Right atrium auricular region (tissue), 2 donors: Measurements from ENCODE around the gene OTUB1. TPM values are rescaled to one million over a fixed set of nuclear protein-coding genes. Genes with fewer than 3 reads are reported as not detected.
A peak's percentile ranks its signal among the peaks of the same experiment; 100 is the strongest.

Experiments
- DNase-seq: peaks from one replicate; pipeline ENCODE4 v3.0.0-alpha.2; 2019; ENCODE audit warnings: low spot score
- H3K27ac ChIP-seq, 2 donors: fragments of 200-600 bp; sonication (generic); 1 replicate in 1 of 2; 2 replicates in 1 of 2; pipeline ENCODE4 v1.5.1; 2016 to 2019
- H3K27me3 ChIP-seq, 2 donors: fragments of 200-600 bp; sonication (generic); one replicate each; pipeline versions ENCODE4 v1.5.1 to v1.6.0; 2017 to 2019
- H3K36me3 ChIP-seq: fragments of 200-600 bp; sonication (generic); one replicate; pipeline ENCODE4 v1.5.1; 2016
- H3K4me1 ChIP-seq, 2 donors: fragments of 200-600 bp; sonication (generic); one replicate each; pipeline versions ENCODE4 v1.5.1 to v1.6.0; 2017 to 2019
- H3K4me3 ChIP-seq, 2 donors: fragments of 200-600 bp; sonication (generic); 1 replicate in 1 of 2; 2 replicates in 1 of 2; pipeline ENCODE4 v1.5.1; 2017 to 2019; ENCODE audit warnings: mild to moderate bottlenecking in 1 of 2, moderate library complexity in 1 of 2
- H3K9me3 ChIP-seq, 2 donors: fragments of 200-600 bp; sonication (generic); one replicate each; pipeline ENCODE4 v1.5.1; 2019
- CTCF ChIP-seq, 2 donors: fragments of 200-600 bp; sonication (generic); IDR thresholded peaks; one replicate each; pipeline ENCODE4 v1.5.1; 2019; ENCODE audit warnings: antibody characterized with exemption in 2 of 2
- total RNA-seq, 2 donors: library from RNA; depleted of rRNA; stranded (reverse); fragments of >200 nt; gene quantifications; one replicate each; pipeline ENCODE4 v1.1.0, GENCODE V29; 2016

The OTUB1 gene
- total RNA-seq, 2 donors from 2014 or later: 55.9 to 57.1 TPM

GRCh38 chr11:64034411-64034811, 48.2 kb downstream of the OTUB1 start:
- DNase-seq: no peak
- H3K4me1 ChIP-seq: peaks cover 0 to 20% of the 10 kb centered on the region in 2 donors
- no peaks in the 10 kb centered on the region for H3K27me3 ChIP-seq
- H3K9me3 ChIP-seq: no peaks in the 10 kb centered on the region
- H3K27ac ChIP-seq: no peak overlapping the region
- H3K4me3 ChIP-seq: no peak overlapping the region
- no peaks in the 10 kb centered on the region for H3K36me3 ChIP-seq
- no peak for TF ChIP-seq CTCF (IDR thresholded peaks at IDR 0.05)

DNA sequence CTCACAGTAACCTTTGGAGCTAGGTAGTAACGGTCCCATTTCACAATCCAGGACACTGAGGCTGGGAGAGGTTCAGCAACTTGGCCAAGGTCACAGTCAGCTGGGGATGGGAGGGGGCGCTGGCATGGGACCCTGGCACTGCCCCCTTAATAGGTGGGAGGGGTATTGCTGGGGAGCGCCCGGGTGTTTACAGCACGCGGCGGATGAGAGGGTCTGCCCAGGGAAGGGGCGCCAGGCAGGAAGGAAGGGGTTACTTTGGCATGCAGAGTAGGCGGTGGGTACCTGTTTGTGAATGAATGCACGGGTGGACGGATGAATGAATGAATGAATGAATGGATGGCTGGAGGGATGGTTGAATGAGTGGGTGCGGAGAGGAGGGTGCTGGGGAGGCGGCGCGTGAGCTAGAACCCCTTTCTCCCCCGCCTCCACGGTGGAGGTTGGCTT, 48.9 kb downstream of the OTUB1 start:
- Histone ChIP-seq H3K36me3 (no peaks in the 10 kb centered on the region), H3K27me3 (no peaks in the 10 kb centered on the region), H3K27ac (no peak overlapping the region), H3K4me1 (peaks cover 0 to 20% of the 10 kb centered on the region in 2 donors), H3K9me3 (no peaks in the 10 kb centered on the region), H3K4me3 (peak overlapping the region; percentile 11 to 39)
- TF ChIP-seq CTCF (IDR thresholded peaks at IDR 0.05): no peak
- no peak for DNase-seq

DNA sequence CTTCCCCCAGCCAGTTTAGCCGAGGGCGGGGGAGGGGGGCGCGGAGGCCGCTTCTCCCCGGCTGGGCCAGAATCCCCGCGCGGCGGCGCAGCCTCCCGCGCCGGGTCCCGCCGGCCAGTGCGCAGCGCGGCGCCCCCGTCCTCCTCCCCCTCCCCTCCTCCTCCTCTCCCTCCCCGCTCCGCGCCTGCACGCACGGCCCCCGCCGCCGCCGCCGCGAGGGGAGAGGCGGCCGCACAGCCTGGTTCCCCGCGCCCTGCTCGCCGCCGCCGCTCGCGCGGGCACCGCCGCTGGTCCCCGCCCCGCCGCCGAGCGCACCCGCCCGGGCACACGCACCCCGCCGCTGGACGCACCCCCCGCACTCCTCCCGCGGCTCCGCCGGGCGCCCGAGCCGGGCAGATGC, 49.3 kb downstream of the OTUB1 start, which contains the start of gene FLRT1:
Gene FLRT1, plus strand, starts transcription at position 356 of the 400 bp plus-strand sequence. CDS start 80,337 bp downstream, outside the sequence.
- peak within 1 kb of the TSS; percentile 62 to 68 for H3K27ac ChIP-seq
- no peak for TF ChIP-seq CTCF (IDR thresholded peaks at IDR 0.05)
- peaks cover 0 to 20% of the 10 kb centered on the region in 2 donors for H3K4me1 ChIP-seq

GRCh38 chr11:64036087-64037026, 50.1 kb downstream of the OTUB1 start:
- DNase-seq: no peak
- TF ChIP-seq CTCF (IDR thresholded peaks at IDR 0.05): no peak
- Histone ChIP-seq H3K27me3 (no peaks in the 10 kb centered on the region), H3K27ac (peak overlapping the region; percentile 62 to 68), H3K4me1 (peaks cover 0 to 20% of the 10 kb centered on the region in 2 donors), H3K4me3 (peak overlapping the region; percentile 50 to 62), H3K9me3 (no peaks in the 10 kb centered on the region), H3K36me3 (no peaks in the 10 kb centered on the region)

More for the DNA sequence above, 49.3 kb downstream of the OTUB1 start, which contains the start of gene FLRT1:
- no peaks in the 10 kb centered on the region for H3K27me3 ChIP-seq
- no peaks in the 10 kb centered on the region for H3K9me3 ChIP-seq
- peak within 1 kb of the TSS; percentile 50 to 62 for H3K4me3 ChIP-seq
- no peak for DNase-seq
- H3K36me3 ChIP-seq: no peaks in the 10 kb centered on the region

DNA sequence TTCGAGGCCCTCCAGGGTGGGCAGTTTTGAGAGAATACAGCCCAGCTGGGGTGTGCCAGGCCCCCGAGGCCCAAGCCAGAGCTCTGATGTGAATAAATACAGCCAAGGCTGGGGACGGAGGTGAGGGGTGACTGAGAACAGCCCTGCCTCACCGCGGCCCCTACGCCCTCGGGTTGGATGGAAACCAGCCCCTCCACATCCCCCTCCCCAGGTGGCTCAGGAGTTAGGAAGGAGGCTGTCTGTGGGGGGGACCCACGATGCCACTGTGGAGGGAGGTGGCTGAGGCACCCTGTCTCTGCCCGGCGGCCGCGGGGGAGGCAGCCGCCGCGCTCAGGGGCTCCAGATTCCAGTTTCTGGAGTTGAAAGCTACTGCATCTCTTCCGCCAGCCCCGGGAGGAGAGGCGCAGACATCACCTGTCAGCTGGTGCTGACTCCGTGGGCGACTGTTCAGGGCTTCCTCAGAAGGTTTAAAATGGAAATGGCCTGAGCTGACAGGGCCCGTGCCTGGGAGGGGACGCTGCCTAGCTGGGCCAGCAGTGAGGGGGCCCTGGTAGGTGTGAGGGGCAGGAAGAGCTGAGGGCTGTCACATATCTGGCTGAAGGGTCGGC, 50.9 kb downstream of the OTUB1 start:
- peaks cover 0 to 20% of the 10 kb centered on the region in 2 donors for H3K4me1 ChIP-seq
- H3K27me3 ChIP-seq: no peaks in the 10 kb centered on the region
- H3K4me3 ChIP-seq: peak overlapping the region in 1 of 2 donors; percentile 62
- H3K27ac ChIP-seq: peak overlapping the region; percentile 62 to 68
- no peaks in the 10 kb centered on the region for H3K9me3 ChIP-seq
- no peak for TF ChIP-seq CTCF (IDR thresholded peaks at IDR 0.05)
- H3K36me3 ChIP-seq: no peaks in the 10 kb centered on the region
- DNase-seq: no peak
